Fibroblast of lung (primary cell): Measurements from ENCODE around the gene PDK3. TPM values are rescaled to one million over a fixed set of nuclear protein-coding genes. Genes with fewer than 3 reads are reported as not detected.

Source experiments
- DNase-seq, 2 donors: peaks; one replicate each; pipeline versions ENCODE4 v3.0.0 to v3.0.0-alpha.2; 2010; ENCODE audit warnings: low read depth in 2 of 2
- H2AFZ ChIP-seq: 2 replicates; pipeline ENCODE4 v1.5.1; 2012; ENCODE audit warnings: low read length, control low read depth, inconsistent platforms
- H3K27ac ChIP-seq: 2 replicates; pipeline ENCODE4 v1.5.1; 2011; ENCODE audit warnings: low read length, control low read depth; ENCODE audit not compliant: insufficient read depth
- H3K27me3 ChIP-seq: 2 replicates; pipeline ENCODE4 v1.5.1; 2011; ENCODE audit warnings: mild to moderate bottlenecking, low read length; ENCODE audit not compliant: control insufficient read depth, insufficient read depth
- H3K36me3 ChIP-seq: 2 replicates; pipeline ENCODE4 v1.5.1; 2011; ENCODE audit warnings: low read length; ENCODE audit not compliant: control insufficient read depth, insufficient read depth
- H3K4me1 ChIP-seq: 2 replicates; pipeline ENCODE4 v1.5.1; 2011; ENCODE audit warnings: low read length; ENCODE audit not compliant: control insufficient read depth, insufficient read depth; ENCODE audit errors: extremely low read depth
- H3K4me2 ChIP-seq: 2 replicates; pipeline ENCODE4 v1.5.1; 2011; ENCODE audit warnings: low read length, control low read depth; ENCODE audit not compliant: insufficient read depth; ENCODE audit errors: extremely low read depth
- H3K4me3 ChIP-seq, 4 experiments: fragments of 200-600 bp in 1 of 4; sonication (generic) in 1 of 4; replicated peaks in 1 of 4; 2 replicates each; pipeline ENCODE4 v1.5.1; 2011 to 2016; ENCODE audit warnings: low read length in 4 of 4, low read depth in 3 of 4, mild to moderate bottlenecking in 3 of 4, control low read depth in 2 of 4, inconsistent platforms in 1 of 4, mixed read lengths in 1 of 4; ENCODE audit not compliant: insufficient read depth in 1 of 4; ENCODE audit errors: control extremely low read depth in 1 of 4
- H3K79me2 ChIP-seq: 2 replicates; pipeline ENCODE4 v1.5.1; 2012; ENCODE audit warnings: mild to moderate bottlenecking, low read length, inconsistent platforms; ENCODE audit not compliant: control insufficient read depth, insufficient read depth
- H3K9ac ChIP-seq: 2 replicates; pipeline ENCODE4 v1.5.1; 2011; ENCODE audit warnings: mild to moderate bottlenecking, low read length, control low read depth; ENCODE audit not compliant: insufficient read depth
- H3K9me3 ChIP-seq: 2 replicates; pipeline ENCODE4 v1.5.1; 2012; ENCODE audit warnings: low read depth, low read length; ENCODE audit not compliant: control insufficient read depth, insufficient read depth
- H4K20me1 ChIP-seq: 2 replicates; pipeline ENCODE4 v1.5.1; 2011; ENCODE audit warnings: low read length; ENCODE audit not compliant: control insufficient read depth, insufficient read depth; ENCODE audit errors: extremely low read depth
- EZH2 ChIP-seq: IDR thresholded peaks from 2 replicates; pipeline ENCODE4 v1.5.1; 2012; ENCODE audit warnings: low read length, control low read depth, mild to moderate bottlenecking; ENCODE audit errors: missing control alignments
- polyA plus RNA-seq, 2 donors: library from polyadenylated mRNA; depleted of rRNA in 1 of 2; stranded (reverse) in 1 of 2; unstranded in 1 of 2; fragments of >200 nt; gene quantifications; 2 replicates each; pipeline ENCODE4 v1.2.1, GENCODE V29; 2011 to 2012; ENCODE audit warnings: missing spikeins in 1 of 2
- total RNA-seq: library from RNA; depleted of rRNA; stranded (reverse); fragments of >200 nt; gene quantifications from 2 replicates; pipeline ENCODE4 v1.2.1, GENCODE V29; 2014
- TF ChIP-seq, protein P1 (sequence below), 2 donors: IDR thresholded peaks in 1 of 2; conservative IDR thresholded peaks in 1 of 2; 1 replicate in 1 of 2; 2 replicates in 1 of 2; pipeline ENCODE4 v1.5.1; 2011 to 2012; ENCODE audit warnings: low read length in 2 of 2, control low read depth in 1 of 2, inconsistent platforms in 1 of 2, low read depth in 1 of 2, mild to moderate bottlenecking in 1 of 2

The PDK3 gene
- total and polyA plus RNA-seq, 2 donors (not counting 1 experiment from before 2014, with no cell fraction given) = 2.8 to 4.2 TPM

DNA sequence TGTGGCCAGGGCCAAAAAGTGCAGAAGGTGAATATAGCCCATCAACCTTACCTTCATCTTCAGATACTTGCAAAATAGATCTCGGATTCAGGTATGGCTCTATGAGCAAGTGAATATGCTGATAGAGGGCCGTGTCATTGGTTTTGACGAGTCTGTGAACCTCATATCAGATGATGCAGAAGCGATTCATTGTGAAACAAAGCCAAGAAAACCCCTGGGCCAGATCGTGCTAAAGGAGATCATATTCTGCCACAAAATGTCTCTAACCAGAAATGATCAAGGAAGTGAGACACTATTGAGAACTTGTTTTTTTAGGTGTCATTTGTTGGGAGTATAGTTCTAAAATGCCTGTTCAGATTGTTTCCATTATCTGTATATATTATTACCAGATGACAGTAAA is 48.3 kb downstream of the PDK3 start:
- Histone ChIP-seq H3K9me3 (no peaks in the 10 kb centered on the region), H3K9ac (no peak overlapping the region), H3K27ac (no peak overlapping the region), H3K4me3 (no peak overlapping the region), H3K27me3 (no peaks in the 10 kb centered on the region), H3K4me1 (no peaks in the 10 kb centered on the region), H3K79me2 (no peaks in the 10 kb centered on the region), H4K20me1 (no peaks in the 10 kb centered on the region), H3K36me3 (no peaks in the 10 kb centered on the region), H2AFZ (no peak overlapping the region), H3K4me2 (no peak overlapping the region)
- TF ChIP-seq EZH2 = no peak
- TF ChIP-seq, protein P1, sequence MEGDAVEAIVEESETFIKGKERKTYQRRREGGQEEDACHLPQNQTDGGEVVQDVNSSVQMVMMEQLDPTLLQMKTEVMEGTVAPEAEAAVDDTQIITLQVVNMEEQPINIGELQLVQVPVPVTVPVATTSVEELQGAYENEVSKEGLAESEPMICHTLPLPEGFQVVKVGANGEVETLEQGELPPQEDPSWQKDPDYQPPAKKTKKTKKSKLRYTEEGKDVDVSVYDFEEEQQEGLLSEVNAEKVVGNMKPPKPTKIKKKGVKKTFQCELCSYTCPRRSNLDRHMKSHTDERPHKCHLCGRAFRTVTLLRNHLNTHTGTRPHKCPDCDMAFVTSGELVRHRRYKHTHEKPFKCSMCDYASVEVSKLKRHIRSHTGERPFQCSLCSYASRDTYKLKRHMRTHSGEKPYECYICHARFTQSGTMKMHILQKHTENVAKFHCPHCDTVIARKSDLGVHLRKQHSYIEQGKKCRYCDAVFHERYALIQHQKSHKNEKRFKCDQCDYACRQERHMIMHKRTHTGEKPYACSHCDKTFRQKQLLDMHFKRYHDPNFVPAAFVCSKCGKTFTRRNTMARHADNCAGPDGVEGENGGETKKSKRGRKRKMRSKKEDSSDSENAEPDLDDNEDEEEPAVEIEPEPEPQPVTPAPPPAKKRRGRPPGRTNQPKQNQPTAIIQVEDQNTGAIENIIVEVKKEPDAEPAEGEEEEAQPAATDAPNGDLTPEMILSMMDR (conservative IDR thresholded peaks at IDR 0.05 in 1 of 2, IDR thresholded peaks at IDR 0.05 in 1 of 2; ENCODE audit: low read depth in 1 of 2, low read length in 2 of 2) = no peak
- DNase-seq = no peak

DNA sequence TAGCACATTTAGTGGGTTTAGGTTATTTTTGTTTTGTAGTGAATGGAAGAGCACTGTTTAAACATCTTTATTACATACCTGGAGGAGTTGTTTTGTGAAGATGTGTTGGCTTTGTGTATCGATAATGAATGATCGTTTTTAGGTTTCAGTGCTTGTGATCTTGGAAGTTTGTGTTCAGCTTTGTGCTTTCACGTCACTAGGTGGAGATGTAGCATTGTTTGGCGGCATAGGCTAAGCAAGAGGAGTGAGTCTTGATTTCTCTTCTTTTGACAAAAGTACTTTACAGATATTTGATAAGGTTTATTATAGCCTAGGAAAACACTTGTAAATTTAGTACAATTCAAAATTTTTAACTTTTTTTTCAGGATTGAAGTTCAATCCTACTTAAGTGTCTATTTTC is 50.4 kb downstream of the PDK3 start:
- Histone ChIP-seq H2AFZ (no peak overlapping the region), H3K27me3 (no peaks in the 10 kb centered on the region), H3K9me3 (no peaks in the 10 kb centered on the region), H3K27ac (no peak overlapping the region), H3K36me3 (no peaks in the 10 kb centered on the region), H3K79me2 (no peaks in the 10 kb centered on the region), H3K4me1 (no peaks in the 10 kb centered on the region), H3K4me2 (no peak overlapping the region), H4K20me1 (no peaks in the 10 kb centered on the region), H3K9ac (no peak overlapping the region), H3K4me3 (no peak overlapping the region)
- DNase-seq = peak; percentile 14 to 38
- TF ChIP-seq EZH2 = no peak
- TF ChIP-seq, protein P1 (conservative IDR thresholded peaks at IDR 0.05 in 1 of 2, IDR thresholded peaks at IDR 0.05 in 1 of 2; ENCODE audit: low read depth in 1 of 2, low read length in 2 of 2) = peak in 1 of 2 donors; percentile 35

DNA sequence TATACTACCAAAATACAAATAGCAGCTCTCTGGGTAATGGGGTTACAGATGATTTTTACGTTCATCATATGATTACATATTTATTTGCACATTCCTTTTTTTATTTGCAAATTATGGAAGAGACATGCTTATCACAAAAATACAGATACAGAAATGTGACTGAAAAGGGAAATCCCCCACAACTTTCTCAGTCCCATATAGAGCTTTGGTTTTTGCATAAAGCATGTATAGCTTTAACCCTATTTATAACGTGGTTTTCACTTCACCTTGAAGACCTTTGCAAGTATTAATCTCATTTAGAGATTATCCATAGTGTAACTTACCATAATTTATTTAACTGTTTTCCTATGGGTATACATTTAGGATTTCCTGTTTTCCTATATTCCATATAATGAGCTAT is 55.4 kb downstream of the PDK3 start:
- H2AFZ ChIP-seq = no peak overlapping the region
- no peaks in the 10 kb centered on the region for H3K9me3 ChIP-seq
- H4K20me1 ChIP-seq = no peaks in the 10 kb centered on the region
- no peak overlapping the region for H3K4me2 ChIP-seq
- TF ChIP-seq EZH2 = no peak
- TF ChIP-seq, protein P1 (conservative IDR thresholded peaks at IDR 0.05 in 1 of 2, IDR thresholded peaks at IDR 0.05 in 1 of 2; ENCODE audit: low read depth in 1 of 2, low read length in 2 of 2) = no peak
- H3K79me2 ChIP-seq = no peaks in the 10 kb centered on the region
- no peak overlapping the region for H3K27ac ChIP-seq
- no peak overlapping the region for H3K4me3 ChIP-seq
- H3K9ac ChIP-seq = no peak overlapping the region
- no peaks in the 10 kb centered on the region for H3K36me3 ChIP-seq
- no peaks in the 10 kb centered on the region for H3K4me1 ChIP-seq
- no peak for DNase-seq
- H3K27me3 ChIP-seq = no peaks in the 10 kb centered on the region
